Erythroblast (primary cell): ENCODE results near the gene SCAMP3.

ENCODE experiments used
- GATA1 ChIP-seq: IDR thresholded peaks from 2 replicates; pipeline ENCODE4 v1.6.1; 2011; ENCODE audit warnings: low read depth, mild to moderate bottlenecking, control low read depth, low read length, moderate library complexity
- POLR2A ChIP-seq: IDR thresholded peaks from 2 replicates; pipeline ENCODE4 v1.6.1; 2011; ENCODE audit warnings: mild to moderate bottlenecking, low read length

DNA sequence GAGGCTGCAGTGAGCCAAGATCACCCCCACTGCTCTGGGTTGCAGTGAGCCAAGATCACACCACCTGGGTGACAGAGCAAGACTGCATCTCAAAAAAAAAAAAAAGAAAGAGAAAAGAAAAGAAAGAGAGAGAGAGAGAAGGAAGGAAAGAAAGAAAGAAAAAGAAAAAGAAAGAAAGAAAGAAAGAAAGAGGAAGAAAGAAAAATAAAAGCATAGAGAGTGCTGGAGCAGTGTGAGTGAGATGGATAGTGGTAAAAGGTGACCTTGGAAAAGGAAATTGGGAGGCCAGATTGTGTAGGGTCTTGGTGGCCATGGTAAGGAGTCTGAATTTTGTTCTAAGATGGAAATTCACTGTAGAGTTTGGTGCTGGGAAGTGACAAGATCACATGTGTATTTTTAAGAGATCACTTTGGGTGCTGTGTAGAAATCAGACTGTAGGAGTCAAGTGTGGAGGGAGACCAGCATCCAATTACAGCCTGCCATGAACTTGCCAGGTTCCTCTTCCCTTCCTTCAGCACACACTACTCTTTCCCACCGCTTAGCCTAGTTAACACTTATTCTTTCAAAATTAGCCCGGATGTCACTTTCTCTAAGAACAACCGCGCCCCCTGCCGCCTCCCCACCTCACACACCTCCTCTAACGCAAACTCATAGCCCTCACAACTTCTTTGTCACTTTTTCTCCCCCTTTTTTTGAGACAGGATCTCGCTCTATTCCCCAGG is 35.8 kb downstream of the SCAMP3 start:
- TF ChIP-seq POLR2A = no peak
- no peak for TF ChIP-seq GATA1
